HFFc6 (cell line): ENCODE results near the gene USP36. TPM values are rescaled to one million over a fixed set of nuclear protein-coding genes. Genes with fewer than 3 reads are reported as not detected.
"Not testable (repeated sequence)": the region's sequence is repeated elsewhere in the genome, so short reads cannot be mapped to it uniquely, and the experiment has no call there.

Experiments used
- DNase-seq: peaks from one replicate; pipeline ENCODE4 v3.0.0-alpha.2; 2018
- H3K27ac Mint-ChIP-seq: 2 replicates; pipeline ENCODE4 v1.8.0; 2020; ENCODE audit warnings: mild to moderate bottlenecking, mixed read lengths
- H3K27me3 Mint-ChIP-seq: 2 replicates; pipeline ENCODE4 v1.8.0; 2021; ENCODE audit warnings: mild to moderate bottlenecking, moderate library complexity, mixed read lengths; ENCODE audit not compliant: insufficient read depth
- H3K36me3 Mint-ChIP-seq: 2 replicates; pipeline ENCODE4 v1.8.0; 2021; ENCODE audit warnings: low read depth, mixed read lengths
- H3K4me1 Mint-ChIP-seq: 2 replicates; pipeline ENCODE4 v1.8.0; 2020; ENCODE audit warnings: low read depth, mixed read lengths
- H3K4me3 Mint-ChIP-seq: 2 replicates; pipeline ENCODE4 v1.8.0; 2020; ENCODE audit warnings: mild to moderate bottlenecking, moderate library complexity, mixed read lengths
- H3K9me3 Mint-ChIP-seq: 2 replicates; pipeline ENCODE4 v1.8.0; 2020; ENCODE audit warnings: mild to moderate bottlenecking, mixed read lengths
- total RNA-seq, 6 experiments: library from RNA; stranded (reverse); fragmentation: NEBNext Ultra II Directional; extraction: Animal tissue kit (Norgen Biotek cat#: 25700); gene quantifications; 2 replicates in 1 of 6; 3 replicates in 5 of 6; pipeline ENCODE4 v1.2.3, GENCODE V29; 2021
- TF ChIP-seq, protein P1 (sequence below): fragments of 200-600 bp; sonication (generic); IDR thresholded peaks from 2 replicates; pipeline ENCODE4 v1.5.0; 2021; ENCODE audit warnings: antibody characterized with exemption, mild to moderate bottlenecking

USP36 gene
- total RNA-seq, 6 experiments from 2014 or later = 43.6 to 50.3 (median 46.2) TPM

DNA sequence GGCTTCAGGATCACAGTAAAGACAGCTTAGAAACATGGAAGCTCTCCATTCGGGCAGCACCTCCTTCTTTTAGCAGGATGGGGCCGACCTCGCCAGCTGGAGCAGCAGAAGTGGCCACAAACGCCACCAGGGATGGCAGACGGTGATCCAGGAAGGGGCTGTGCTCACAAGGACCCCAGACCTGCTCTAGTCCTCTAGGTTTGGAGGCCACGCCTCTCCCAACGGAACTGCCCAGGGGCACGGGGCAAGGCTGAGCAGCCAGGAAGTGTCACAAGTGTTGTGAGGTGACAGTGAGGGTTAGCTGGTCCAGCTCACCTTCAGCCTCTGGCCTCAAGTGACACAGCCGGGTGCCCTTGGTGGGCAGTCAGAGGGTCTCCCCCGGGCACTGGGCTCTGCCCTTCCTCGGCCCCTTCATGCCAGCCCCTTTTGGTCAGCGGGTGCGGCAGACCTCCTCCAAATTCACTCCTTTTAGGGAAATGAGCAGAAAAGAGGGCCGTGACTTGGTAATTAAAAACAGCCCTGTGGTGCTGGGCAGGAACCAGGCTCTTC is 42.0 kb upstream of the USP36 start:
- Mint-ChIP-seq H3K27ac (peak overlapping the region; percentile 100), H3K9me3 (no peaks in the 10 kb centered on the region), H3K36me3 (peaks cover 13% of the 10 kb centered on the region), H3K4me3 (peak overlapping the region; percentile 88), H3K27me3 (peaks cover 15% of the 10 kb centered on the region), H3K4me1 (peaks cover 92% of the 10 kb centered on the region)
- TF ChIP-seq, protein P1, sequence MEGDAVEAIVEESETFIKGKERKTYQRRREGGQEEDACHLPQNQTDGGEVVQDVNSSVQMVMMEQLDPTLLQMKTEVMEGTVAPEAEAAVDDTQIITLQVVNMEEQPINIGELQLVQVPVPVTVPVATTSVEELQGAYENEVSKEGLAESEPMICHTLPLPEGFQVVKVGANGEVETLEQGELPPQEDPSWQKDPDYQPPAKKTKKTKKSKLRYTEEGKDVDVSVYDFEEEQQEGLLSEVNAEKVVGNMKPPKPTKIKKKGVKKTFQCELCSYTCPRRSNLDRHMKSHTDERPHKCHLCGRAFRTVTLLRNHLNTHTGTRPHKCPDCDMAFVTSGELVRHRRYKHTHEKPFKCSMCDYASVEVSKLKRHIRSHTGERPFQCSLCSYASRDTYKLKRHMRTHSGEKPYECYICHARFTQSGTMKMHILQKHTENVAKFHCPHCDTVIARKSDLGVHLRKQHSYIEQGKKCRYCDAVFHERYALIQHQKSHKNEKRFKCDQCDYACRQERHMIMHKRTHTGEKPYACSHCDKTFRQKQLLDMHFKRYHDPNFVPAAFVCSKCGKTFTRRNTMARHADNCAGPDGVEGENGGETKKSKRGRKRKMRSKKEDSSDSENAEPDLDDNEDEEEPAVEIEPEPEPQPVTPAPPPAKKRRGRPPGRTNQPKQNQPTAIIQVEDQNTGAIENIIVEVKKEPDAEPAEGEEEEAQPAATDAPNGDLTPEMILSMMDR = no peak
- DNase-seq = peak; percentile 19

DNA sequence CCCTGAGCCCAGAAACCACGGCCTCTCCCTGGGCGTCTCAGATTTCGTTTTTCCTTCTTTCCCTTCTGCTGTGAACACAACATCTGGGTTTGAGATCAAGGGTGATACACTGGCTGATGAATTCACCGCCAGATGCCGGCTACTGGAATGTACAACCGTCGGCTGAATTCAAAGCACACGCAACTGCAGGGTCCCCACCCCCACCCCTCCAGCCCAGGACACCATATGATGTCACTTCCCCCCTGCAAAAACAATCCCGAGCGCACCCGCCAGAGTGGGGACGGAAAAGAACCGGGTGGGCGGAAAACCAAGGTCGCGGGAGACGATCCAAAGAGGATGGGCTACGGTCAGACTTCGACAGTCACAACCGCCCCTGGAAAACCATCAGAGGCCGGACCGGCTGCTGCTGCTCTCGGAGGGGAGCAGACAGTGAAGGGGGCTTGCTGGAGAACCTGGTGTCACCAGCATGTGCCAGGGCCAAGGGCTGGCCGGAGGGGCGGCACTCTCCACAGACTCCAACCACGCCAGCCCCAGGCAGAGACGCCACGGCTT is 39.1 kb upstream of the USP36 start:
- peak overlapping the region; percentile 90 for H3K27ac Mint-ChIP-seq
- TF ChIP-seq, protein P1 = no peak
- peaks cover 12% of the 10 kb centered on the region for H3K27me3 Mint-ChIP-seq
- peaks cover 17% of the 10 kb centered on the region for H3K36me3 Mint-ChIP-seq
- peaks cover 95% of the 10 kb centered on the region for H3K4me1 Mint-ChIP-seq
- no peaks in the 10 kb centered on the region for H3K9me3 Mint-ChIP-seq
- peak; percentile 76 for DNase-seq
- H3K4me3 Mint-ChIP-seq = peak overlapping the region; percentile 83

DNA sequence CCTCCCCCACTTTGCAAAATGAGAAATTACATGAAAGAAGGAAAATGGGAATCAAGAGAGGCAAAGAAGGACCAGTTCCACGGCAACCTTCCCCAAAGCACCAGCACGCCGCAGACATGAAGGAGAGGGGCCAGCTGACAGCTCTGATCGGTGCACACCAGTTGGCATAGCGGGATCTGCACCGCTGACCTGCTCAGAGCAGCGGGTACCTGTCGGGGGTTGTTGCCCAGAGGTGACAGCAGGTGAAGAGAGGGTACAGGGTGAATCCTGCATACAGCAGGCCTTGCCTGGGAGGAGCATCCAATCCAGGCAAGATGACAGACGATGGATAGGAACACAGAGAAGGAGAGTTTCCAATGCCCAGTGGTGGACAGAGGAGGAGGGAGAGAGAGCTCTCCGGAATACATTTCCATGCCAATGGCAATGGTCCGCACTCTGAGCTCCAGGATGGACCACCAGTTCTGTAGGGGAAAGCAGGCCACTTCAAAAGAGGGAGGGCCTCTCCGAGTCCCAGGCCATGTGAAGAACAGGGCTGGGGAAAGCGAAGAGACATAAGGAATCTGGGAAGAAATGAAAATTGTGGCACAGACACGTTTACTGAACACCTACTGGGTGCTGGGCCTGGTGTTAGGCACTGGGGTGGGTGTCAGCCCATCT is 38.4 kb upstream of the USP36 start:
- TF ChIP-seq, protein P1 = no peak

DNA sequence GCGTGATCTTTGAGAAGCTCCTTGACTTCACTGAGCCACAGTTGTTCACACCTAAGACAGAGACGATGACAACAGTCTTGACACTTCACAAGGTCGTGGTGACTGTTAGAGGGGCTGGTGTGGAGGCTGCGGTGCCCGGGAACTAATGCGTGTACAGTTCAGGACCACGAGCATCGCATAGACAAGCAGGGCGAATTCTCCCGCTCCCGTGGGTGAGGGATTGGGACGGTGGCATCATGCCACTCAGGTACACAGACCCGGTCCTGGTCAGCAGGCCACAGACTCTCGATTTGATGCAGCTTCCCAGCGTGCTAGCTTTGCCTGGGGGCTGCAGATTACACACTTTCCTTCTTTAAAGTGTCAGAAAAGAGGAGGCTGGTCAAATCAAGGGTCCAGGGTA is 37.6 kb upstream of the USP36 start:
- peak overlapping the region; percentile 30 for H3K4me3 Mint-ChIP-seq
- peaks cover 22% of the 10 kb centered on the region for H3K36me3 Mint-ChIP-seq
- TF ChIP-seq, protein P1 = no peak
- no peak for DNase-seq
- peak overlapping the region; percentile 65 for H3K27ac Mint-ChIP-seq
- peaks cover 95% of the 10 kb centered on the region for H3K4me1 Mint-ChIP-seq
- H3K9me3 Mint-ChIP-seq = no peaks in the 10 kb centered on the region
- peaks cover 10% of the 10 kb centered on the region for H3K27me3 Mint-ChIP-seq

More for the DNA sequence above, 38.4 kb upstream of the USP36 start:
- peaks cover 22% of the 10 kb centered on the region for H3K36me3 Mint-ChIP-seq
- peaks cover 95% of the 10 kb centered on the region for H3K4me1 Mint-ChIP-seq
- no peaks in the 10 kb centered on the region for H3K9me3 Mint-ChIP-seq
- H3K27ac Mint-ChIP-seq = peak overlapping the region; percentile 90
- H3K27me3 Mint-ChIP-seq = peaks cover 13% of the 10 kb centered on the region
- DNase-seq = no peak
- H3K4me3 Mint-ChIP-seq = peak overlapping the region; percentile 83

DNA sequence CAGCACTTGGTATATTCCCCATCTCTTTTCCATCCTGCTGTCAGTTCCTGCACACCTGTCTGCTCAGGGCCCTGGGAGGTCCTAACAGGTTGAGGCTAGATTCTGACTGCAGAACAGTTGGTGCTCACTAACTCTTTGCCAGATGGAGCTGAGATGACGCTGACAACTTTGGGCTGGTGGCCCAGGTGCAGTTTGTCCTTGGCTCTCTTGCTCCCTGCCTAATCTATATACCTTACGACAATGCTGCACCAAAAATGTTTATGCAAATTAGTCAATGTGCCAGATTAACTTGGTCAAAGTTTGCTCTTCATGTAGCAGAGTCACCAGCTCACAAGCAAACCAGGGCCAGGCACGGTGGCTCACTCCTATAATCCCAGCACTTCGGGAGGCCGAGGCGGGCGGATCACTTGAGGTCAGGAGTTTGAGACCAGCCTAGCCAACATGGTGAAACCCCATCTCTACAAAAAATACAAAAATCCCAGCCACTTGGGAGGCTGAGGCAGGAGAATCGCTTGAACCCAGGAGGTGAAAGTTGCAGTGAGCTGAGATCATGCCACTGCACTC is 36.4 kb upstream of the USP36 start:
- not testable (repeated sequence) for H3K27me3 Mint-ChIP-seq, H3K4me3 Mint-ChIP-seq, DNase-seq, H3K9me3 Mint-ChIP-seq
- peaks cover 17% of the 10 kb centered on the region for H3K36me3 Mint-ChIP-seq
- peak overlapping the region; percentile 64 for H3K27ac Mint-ChIP-seq
- peaks cover 83% of the 10 kb centered on the region for H3K4me1 Mint-ChIP-seq

DNA sequence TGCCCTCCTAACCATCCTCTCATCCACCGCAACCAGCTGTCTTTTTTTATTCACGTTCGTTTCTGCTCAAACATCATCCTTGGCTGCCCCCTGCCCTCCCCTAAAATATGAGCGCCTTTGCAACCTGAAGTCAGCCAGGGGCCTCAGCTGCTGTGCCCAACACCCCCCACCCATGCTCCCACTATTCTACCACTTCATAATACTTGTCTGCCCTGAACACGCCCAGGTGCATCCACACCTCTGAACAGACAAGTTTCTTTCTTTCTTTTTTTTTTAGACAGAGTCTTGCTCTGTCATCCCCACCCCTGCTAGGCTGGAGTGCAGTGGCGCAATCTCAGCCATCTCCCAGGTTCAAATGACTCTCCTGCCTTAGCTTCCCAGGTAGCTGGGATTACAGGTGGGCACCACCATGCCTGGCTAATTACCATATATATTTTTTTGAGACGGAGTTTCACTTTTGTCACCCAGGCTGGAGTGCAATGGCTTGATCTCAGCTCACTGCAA is 35.5 kb upstream of the USP36 start:
- Mint-ChIP-seq H3K36me3 (peaks cover 17% of the 10 kb centered on the region), H3K4me3 (peak overlapping the region; percentile 29; the same call in 1 of the 2 replicates), H3K9me3 (no peaks in the 10 kb centered on the region), H3K4me1 (peaks cover 74% of the 10 kb centered on the region), H3K27me3 (peaks cover 8% of the 10 kb centered on the region), H3K27ac (peak overlapping the region; percentile 85)
- DNase-seq = no peak
- TF ChIP-seq, protein P1 = no peak
